Thyroid gland (tissue), 4 donors: ENCODE data around the gene LYPD1.

Experiments
- POLR2A ChIP-seq, 2 donors: fragments of 450-650 bp; IDR thresholded peaks; one replicate each; pipeline ENCODE4 v1.6.1; 2017; ENCODE audit warnings: antibody characterized with exemption in 2 of 2, mild to moderate bottlenecking in 2 of 2, moderate library complexity in 1 of 2
- TF ChIP-seq, protein P1 (sequence below), 6 experiments: fragments of 200-600 bp in 3 of 6; fragments of 450-650 bp in 3 of 6; sonication (generic) in 3 of 6; IDR thresholded peaks; one replicate each; pipeline ENCODE4 v1.5.1; 2016 to 2019; ENCODE audit warnings: antibody characterized with exemption in 6 of 6, mild to moderate bottlenecking in 2 of 6, inconsistent platforms in 1 of 6, moderate library complexity in 1 of 6

DNA sequence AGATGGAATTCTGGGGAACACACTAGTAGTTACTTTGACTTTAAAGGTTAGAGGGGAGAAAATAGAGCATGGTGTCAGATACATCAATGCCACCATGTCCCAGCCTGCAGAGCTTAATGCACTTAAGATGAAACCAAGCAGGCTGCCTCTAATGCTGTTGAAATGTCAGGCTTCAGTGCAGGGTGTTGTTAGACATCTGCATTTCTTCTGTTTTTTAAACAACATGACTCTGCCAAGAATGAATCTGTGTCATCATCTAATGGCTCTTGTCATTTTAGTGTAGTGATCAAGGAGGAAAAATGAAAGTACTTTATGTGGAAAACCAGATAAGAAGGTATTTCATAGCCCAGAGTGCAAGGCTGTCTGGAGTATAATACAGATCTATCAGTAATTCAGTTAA is 29.9 kb downstream of the LYPD1 start:
- TF ChIP-seq, protein P1, sequence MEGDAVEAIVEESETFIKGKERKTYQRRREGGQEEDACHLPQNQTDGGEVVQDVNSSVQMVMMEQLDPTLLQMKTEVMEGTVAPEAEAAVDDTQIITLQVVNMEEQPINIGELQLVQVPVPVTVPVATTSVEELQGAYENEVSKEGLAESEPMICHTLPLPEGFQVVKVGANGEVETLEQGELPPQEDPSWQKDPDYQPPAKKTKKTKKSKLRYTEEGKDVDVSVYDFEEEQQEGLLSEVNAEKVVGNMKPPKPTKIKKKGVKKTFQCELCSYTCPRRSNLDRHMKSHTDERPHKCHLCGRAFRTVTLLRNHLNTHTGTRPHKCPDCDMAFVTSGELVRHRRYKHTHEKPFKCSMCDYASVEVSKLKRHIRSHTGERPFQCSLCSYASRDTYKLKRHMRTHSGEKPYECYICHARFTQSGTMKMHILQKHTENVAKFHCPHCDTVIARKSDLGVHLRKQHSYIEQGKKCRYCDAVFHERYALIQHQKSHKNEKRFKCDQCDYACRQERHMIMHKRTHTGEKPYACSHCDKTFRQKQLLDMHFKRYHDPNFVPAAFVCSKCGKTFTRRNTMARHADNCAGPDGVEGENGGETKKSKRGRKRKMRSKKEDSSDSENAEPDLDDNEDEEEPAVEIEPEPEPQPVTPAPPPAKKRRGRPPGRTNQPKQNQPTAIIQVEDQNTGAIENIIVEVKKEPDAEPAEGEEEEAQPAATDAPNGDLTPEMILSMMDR (IDR thresholded peaks at IDR 0.05) = no peak
- TF ChIP-seq POLR2A (IDR thresholded peaks at IDR 0.05) = no peak
